ENCODE data around the gene CHL1.

Gene CHL1

GRCh38 chr3:288417-288816 is 91.9 kb downstream of the CHL1 start:
- DNase-seq: no peak

DNA sequence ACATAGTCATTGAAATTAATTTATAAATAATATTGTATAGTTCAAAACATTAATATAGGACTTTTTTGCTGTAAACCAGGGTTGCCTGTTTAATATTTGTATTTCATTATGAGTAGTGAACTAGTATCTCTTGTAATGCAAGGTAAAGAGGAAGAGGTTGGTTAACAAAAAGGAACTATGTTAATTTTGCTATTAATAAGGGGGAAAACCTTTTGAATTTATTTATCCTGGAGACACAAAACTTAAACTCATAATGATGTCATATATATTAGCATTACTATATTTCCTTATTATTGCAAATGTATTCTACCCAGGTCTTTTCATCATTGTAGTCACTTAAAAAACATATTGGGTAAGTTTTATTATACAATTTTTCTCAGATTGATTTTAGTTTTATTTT is 94.5 kb downstream of the CHL1 start:
- no peak for DNase-seq

GRCh38 chr3:291646-292436 is 95.3 kb downstream of the CHL1 start:
- DNase-seq: no peak

- DNase-seq: no peak
These were observed 97.5 kb downstream of the CHL1 start for GRCh38 chr3:294096-294495.

GRCh38 chr3:294581-294980 is 98.0 kb downstream of the CHL1 start:
- DNase-seq: no peak

GRCh38 chr3:295166-295565 is 98.6 kb downstream of the CHL1 start:
- no peak for DNase-seq

DNA sequence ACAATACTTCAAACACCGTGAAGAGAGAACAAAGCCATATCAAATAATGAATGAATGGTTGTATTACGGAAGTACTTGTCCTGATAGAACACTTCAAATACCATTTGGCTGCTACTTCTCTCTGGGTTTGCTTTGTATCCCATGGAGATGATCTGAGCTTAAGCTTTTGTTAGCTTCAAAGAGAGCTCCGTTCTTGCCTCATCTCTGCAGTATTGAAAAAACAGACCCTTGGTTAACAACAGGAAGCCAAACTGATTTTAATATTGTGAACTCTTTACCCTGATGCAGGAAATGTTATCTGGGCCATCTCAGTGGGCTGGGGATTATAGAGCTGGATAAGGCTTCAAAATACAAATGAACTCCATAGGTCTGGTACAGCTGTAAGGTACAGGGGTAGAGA is 101.0 kb downstream of the CHL1 start:
- DNase-seq: no peak

DNA sequence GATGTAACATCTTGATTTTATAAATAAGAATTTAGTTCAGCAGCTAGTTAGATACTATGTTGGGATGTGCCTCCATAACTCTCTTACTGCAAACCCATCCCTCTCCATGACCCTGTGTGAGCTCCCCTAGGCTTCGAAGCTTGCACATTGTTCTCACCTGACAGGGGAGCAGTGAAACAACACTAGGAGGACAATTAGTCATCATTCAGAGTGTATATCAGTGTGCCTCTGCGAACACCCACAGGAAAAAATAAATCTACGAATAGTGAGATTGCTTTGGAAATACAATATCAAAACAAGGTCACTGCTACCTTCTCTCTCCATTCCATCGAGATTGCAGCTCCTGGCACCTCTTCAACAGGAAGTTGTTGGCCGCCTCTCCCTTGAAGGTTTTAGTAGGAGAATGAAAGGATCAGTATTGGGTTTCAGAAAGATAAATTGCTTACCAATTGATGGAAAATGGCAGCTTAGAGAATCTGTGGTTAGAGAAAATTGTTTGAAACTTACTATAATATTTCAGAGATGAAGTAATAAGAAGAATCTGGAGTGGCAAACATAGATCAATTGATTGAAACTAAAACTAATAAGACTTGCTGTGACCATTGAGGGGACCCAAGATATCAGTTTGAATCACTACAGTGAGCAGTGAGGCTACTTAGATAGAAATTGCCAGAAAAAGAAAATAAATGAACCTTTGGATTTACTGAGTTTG is 103.2 kb downstream of the CHL1 start:
- DNase-seq: no peak

DNA sequence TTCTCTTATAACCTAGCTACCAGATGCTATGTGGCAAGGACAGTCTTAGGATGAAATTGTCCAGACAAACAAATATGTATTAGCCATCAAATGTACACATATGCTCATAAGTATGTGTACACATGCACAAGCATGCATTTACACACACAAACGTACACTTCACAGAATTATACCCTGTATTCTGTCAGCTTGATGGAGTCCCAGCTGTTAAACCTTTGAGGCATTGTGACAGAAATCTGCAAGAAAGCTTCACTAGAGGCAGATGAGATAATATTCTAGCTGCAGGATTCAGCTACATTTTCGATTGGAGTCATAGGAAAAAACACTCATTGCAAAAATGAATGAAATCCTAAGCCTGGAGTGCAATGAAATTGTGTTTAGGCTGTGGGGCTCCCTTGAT is 110.6 kb downstream of the CHL1 start:
- DNase-seq: no peak

- DNase-seq: no peak
These were observed 112.2 kb downstream of the CHL1 start for GRCh38 chr3:308597-309321.

DNA sequence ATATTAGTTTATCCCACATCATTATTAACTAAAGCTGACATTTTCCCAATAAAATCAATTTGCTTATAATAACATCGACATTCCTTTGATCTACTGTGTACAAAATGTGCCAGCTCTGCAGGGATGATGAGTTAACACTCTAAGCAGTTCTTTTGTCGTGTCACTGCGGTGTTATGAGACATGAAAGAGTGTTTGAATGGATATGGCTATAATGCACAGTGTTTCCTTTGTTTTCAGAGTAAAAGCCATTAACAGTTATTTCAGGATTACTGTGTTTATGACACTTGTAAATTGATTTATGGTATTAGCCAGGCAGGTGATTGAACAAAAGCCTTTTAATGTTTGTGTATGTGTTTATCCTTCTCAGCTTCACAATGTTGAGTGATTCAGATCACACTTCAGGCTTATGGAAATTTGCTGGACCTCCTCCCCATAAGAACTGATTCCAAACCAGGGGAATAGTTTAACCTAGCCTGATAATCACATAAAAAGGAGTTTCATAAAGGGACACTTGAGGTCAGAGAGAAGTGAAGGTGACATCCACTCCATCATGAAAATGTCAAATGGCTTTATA is 115.7 kb downstream of the CHL1 start:
- DNase-seq: no peak

DNA sequence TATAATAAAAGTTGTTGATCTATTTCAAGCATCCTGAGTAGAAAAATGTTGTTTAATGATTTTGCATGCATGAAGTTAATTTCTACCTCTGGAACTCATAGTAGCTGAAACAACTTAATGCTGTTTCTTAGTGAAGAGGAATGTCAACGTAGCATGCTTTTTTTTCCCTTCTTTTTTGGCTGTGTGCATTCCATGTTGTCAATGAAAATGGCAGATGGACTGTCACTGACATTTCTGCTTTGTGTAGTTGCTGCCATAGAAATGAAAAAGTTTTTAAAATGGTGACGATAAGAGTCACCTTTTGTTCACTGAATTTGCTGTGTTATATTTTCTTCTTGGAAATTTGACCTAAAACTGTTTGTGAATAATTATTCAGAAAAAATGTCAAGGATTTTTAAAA is 116.3 kb downstream of the CHL1 start:
- no peak for DNase-seq

DNA sequence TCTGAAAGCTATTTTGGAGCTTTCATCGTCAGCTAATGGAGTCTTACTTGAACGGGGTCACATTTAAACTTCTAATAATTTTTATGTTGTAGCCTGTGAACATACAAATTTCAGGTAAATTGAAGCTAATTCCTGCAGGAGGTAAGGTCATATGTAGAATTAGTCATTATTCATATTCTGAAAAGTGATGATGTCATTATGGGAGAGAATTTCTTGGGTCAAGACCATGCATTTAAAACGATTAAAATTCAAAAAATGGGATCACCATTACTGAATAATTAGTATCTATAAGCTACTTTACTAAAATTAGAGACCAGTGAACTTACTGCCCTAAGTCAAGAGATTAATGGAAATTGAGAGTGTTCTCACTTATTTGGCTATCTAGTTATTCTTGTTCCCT is 120.4 kb downstream of the CHL1 start:
- no peak for DNase-seq

GRCh38 chr3:318903-319302 is 122.3 kb downstream of the CHL1 start:
- DNase-seq: no peak

- DNase-seq: no peak
These were observed 127.9 kb downstream of the CHL1 start for GRCh38 chr3:324423-324822.

DNA sequence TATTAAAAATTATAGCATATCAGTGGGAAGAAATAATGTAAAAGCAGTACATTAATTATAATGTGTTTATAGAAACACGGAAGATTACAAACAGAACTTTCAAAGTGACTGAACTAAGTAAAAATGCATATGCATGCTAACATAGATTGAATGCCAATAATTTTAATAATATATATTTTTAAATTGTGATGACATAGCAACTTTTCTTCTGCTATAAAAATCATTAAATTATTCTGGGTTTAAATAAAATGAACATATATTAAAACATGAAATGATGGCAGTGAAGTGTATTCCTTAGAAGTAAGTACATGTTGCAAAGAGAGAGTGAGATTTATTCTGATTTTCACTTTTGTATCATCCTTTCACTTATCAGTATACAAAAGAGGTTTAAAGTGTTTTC is 128.9 kb downstream of the CHL1 start:
- DNase-seq: no peak

DNA sequence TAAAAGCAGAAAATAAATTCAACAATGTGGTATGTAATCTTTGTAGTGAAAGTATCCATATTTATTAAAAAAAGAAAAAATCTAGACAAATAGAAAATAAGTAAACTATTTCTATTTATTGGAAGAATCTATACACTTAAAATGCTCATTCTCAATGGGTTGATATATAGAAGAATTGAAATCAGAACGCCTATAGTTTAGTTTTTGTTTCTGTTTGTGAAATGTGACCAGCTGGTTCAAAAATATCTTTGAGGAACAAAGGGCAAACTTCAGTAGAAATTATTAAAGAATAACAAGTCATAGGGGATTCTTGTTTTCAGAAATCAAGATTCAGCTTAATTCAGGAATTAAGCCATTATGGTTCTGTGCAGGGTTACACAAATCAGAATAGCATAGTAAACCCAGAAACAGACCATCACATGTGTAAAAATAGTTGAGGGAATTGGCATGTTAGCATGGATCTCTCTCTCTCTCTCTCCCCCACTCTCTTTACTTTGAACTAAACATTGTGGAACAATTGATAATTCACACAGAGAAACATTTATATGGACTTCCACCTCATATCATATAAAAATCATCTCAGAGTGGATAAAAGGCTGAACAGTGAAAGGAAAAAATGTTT is 134.0 kb downstream of the CHL1 start:
- no peak for DNase-seq

DNA sequence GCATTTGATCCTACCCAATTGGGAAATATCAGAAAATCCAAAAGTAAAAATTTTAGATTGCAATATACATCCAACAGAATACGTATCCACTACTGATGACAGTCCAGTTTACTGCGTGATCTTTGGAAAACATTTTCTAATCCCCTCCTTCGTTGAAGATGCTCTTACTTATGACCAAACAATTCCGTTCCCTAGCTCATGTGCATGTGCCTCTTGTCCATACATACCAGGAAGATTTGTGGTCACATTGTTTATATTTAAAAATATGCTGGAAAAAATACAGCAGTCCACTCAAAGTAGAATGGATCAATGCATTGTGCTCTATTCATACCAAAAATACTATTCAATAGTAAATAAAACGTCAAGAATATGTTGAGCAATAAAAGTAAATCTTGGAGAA is 135.3 kb downstream of the CHL1 start:
- no peak for DNase-seq

DNA sequence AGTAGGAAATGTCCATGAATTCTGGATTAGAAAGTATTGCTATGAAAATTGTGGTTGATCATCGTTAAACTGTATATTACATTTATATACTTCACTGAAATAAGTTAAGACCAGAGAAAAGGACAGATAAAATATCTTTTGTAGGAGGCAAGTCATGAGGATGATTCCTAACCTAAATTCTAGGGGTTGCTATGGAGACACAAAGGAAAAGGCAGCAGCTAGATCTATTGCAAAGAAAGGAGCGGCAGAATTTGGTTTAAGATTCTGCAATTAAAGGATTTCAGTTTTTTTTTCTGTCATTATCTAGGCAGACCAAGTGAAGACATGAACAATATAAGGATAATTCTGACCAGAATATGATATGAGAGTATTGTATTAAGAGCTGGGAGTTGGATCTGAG is 136.1 kb downstream of the CHL1 start:
- DNase-seq: no peak

DNA sequence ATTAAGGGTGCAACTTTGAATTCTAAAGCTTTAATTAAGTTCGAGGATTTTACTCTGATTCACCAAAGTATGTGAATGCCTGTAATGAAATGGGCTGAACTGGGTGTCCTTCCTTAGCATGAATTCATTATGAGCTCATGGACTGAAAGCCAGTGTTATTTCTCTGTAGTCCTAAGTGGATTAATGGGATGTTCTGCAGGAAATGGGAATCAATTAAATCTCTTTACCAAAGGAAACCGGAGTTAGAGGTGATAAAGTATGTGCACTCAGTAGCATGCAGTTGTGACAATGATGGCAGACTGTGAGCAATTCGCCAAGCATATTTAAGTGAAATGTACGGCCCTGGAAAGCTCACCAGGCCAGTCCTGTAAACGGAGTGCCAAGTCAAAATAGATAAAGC is 138.7 kb downstream of the CHL1 start:
- DNase-seq: no peak

DNA sequence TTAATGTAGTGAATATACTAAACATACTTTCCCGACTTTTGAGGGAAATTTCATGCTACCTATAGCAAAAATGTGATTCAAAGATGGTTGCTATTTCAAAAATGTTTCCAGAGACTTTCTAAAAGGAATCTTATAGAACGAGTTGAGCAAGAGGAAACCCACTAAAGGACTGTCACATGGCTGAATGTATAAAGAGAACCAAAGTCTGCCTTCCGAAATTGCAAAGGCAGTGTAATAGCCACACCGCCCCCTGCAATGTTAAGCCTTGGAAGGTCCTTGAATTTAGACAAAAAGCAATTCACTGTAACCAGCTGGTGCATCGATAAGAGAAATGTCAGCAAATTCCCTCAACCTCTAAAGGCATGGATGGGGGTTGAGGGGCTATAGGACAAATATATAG is 142.8 kb downstream of the CHL1 start:
- no peak for DNase-seq

GRCh38 chr3:341998-342397 is 145.4 kb downstream of the CHL1 start:
- no peak for DNase-seq

DNA sequence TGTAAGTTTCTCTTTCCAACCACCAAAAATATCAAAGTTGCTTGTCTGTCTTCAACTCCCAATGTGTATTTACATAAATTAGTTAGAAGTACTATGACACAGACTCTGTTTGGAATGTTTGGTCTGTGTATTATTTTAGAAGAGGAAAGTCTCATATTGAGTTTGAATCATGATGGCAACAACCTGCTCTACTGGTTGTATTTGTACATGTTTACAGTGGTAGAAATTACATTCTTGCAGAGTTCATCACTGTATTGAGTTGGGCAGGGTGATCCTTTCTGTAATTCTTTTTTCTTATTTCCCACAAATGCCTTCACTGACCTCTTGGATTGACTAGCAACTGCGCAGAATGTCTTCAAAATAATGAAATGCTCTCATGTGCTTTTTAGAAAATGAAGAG is 149.6 kb downstream of the CHL1 start:
- DNase-seq: no peak

Measured in stimulated activated CD4-positive, alpha-beta T cell treated with anti-CD3 and anti-CD28 coated beads, Interleukin-4, amount 100 ng/mL, for 4 hours (primary cell).